Activated CD4-positive, alpha-beta T cell treated with anti-CD3 and anti-CD28 coated beads, Interleukin-10, Interleukin-2, amounts not matched to agents 100 ng/mL and 50 ng/mL, durations not matched to agents 16 hours and 8 hours (primary cell): ENCODE data around the gene ADAMTS17.

Experiments
- DNase-seq: peaks from one replicate; pipeline ENCODE4 v3.0.0-alpha.2; 2020

Gene ADAMTS17

DNA sequence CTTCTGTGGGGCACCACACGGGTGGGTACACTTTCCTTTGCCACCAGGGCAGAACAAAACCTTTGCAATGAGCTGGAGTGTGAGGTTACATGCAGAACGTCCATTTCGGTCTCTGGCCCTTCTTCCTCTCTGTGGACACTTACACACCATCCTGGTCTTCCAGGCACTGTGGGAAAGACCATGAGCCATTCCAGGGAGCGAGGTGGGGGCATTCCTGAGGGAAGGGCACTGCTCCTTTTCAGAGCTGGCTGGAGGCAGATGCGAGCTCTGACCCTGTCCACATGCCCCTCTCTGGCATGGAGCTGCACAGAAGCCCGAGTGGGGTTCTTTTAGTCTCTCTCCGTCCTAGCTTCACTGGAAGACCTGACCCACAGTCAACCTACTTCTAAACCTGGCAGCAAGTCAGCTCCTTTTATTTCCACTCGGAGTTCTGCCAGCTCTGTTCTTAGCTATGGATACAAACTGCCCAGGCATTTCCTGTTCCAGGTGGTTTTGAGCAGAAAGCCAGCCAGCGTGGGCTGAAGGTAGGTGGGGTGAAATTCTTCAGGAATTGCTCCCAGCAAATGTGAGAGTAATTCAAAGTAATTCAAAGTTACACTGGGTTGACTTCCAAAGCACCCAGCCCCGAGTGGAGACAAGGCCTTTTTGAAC lies 281.4 kb downstream of the ADAMTS17 start:
- DNase-seq = no peak

- DNase-seq = no peak
These were observed 282.3 kb downstream of the ADAMTS17 start for GRCh38 chr15:100059521-100059920.

DNA sequence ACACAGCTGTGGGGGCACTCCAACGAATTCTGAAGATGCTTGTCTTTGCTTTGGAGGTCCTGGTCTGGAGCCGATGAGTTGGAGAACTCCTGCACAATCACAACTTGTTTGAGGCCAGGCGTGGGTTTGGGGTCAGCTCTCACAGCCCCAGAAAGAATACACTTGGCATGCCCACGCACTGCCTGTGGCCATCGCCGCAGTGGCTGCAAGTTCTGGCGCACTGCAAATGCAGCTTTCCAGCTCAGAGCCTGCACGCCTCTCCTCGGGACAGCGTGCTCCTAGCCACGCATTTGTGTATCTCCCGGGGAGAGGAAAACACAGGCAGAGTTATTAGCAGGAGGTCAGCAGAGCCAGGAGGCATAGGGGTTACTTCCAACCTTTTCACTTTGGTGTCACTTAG lies 282.7 kb downstream of the ADAMTS17 start:
- no peak for DNase-seq

- no peak for DNase-seq
These were observed 283.3 kb downstream of the ADAMTS17 start for GRCh38 chr15:100058458-100058857.

- no peak for DNase-seq
These were observed 284.5 kb downstream of the ADAMTS17 start for GRCh38 chr15:100057281-100057680.

- DNase-seq = no peak
These were observed 285.2 kb downstream of the ADAMTS17 start for GRCh38 chr15:100056411-100057072.

- no peak for DNase-seq
These were observed 286.0 kb downstream of the ADAMTS17 start for GRCh38 chr15:100055821-100056220.

GRCh38 chr15:100054539-100054938 lies 287.2 kb downstream of the ADAMTS17 start:
- no peak for DNase-seq

DNA sequence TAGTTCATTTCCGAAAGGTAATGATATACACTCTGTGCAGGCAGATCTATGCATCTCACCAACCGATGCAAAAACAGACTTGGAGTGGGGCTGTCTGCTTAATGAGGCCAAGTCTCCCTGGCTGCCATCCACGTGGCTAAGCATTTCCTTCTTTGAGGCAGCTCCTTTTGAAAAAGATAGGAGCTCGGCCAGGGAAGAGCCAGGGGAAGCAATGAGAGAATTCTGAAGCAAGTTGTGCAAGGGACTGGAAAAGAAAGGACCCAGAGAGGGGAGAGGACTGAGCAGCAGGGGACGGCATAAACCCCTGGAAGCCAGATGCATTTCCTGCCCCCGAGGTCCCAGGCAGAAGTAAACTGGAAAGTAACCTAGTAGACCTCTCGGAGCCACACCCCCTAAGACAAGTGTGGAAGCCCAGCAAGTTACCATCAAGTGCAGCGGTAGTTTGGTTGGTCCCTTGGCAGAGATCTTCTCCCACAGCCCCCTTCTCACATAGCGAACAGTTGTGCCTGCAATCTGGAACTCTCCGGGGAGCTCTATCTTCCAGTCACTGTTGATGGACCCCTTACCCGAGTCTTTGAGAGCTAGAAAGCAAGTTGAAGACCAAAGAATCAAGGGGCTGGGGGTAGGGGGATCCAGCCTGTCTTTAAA lies 288.2 kb downstream of the ADAMTS17 start:
- DNase-seq = no peak

DNA sequence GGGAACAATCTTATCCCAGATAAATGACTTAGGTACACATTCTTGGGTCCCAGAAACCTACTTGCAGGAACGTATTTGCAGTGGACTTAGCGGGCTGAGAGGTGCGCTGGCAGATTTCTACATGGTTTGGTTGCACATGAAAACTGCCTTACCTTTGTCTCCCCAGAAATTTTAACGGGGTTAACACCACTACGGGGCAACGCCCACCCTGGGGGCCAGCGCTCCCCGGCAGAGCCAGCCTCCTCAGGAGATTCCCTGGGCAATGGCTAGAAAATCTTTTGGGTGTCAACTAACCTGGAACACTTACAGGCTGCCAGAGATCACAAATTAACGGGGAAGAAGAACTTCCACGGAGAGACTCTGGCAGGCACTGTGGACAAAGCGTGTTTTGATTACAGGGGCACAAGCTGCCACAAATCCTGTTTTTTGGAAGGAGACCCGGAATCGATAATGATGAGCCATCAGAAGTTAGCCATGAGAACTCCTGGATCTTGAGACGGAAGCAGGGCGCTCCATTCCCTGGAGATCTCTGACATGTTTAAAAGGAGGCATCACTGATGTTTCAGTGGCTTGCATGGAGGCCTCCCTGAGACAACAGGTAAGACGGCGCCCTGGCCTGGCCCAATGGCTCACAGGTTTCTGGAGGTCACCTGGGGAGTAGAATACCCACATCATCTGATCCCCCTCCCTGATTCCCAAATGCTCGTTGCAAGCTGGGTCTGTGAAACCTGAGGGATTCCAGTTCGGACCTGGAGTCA lies 288.9 kb downstream of the ADAMTS17 start:
- no peak for DNase-seq

GRCh38 chr15:100050877-100051786 lies 290.6 kb downstream of the ADAMTS17 start:
- no peak for DNase-seq

DNA sequence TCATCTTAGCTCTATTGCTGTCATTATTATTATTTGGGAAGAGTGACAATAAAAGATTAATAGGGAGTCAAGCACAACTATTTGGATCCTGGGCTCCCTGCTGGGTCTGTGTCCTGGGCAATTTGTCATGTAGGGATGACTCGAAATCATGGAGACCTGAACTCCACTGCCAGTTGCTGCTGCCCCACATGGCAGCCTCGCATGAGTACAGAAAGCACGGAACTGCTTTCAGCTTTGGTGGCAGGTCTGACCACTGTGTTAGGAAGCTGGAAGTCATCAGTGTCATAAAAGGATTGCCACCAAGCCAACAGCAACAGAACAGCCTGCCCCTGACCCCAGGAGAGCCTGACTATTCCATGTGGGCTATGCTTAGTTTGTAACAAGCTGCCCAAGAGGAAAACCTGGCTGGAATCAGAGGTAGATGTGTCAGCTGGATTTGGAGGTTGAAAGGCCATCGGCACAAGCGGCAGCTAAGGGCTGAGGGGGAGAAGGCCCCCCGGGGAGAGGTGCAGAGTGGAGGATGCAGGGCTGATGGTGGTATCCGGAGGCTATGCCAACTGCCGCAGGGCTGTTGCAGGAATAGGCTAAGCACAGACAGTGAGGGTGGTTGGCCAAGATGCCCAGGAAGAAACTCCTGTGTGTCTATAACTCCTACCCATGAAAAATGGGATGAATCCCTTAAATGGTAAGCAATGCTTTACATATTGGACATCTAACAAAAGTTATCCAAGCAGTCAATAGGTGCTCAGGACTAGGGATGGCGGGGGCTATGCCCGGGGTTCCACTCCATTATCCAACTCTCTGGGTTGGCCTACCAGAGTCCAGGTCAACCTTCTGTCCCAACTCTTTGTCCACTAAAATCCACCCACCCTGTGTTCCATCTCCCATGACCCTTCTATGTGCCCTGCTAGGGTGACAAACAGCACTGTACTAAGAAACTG lies 291.6 kb downstream of the ADAMTS17 start:
- DNase-seq = no peak

- no peak for DNase-seq
These were observed 292.3 kb downstream of the ADAMTS17 start for GRCh38 chr15:100049483-100049882.

GRCh38 chr15:100048736-100049135 lies 293.0 kb downstream of the ADAMTS17 start:
- no peak for DNase-seq

- no peak for DNase-seq
These were observed 298.1 kb downstream of the ADAMTS17 start for GRCh38 chr15:100043692-100044091.

- no peak for DNase-seq
These were observed 298.6 kb downstream of the ADAMTS17 start for GRCh38 chr15:100043068-100043641.

- no peak for DNase-seq
These were observed 299.2 kb downstream of the ADAMTS17 start for GRCh38 chr15:100042558-100042957.

DNA sequence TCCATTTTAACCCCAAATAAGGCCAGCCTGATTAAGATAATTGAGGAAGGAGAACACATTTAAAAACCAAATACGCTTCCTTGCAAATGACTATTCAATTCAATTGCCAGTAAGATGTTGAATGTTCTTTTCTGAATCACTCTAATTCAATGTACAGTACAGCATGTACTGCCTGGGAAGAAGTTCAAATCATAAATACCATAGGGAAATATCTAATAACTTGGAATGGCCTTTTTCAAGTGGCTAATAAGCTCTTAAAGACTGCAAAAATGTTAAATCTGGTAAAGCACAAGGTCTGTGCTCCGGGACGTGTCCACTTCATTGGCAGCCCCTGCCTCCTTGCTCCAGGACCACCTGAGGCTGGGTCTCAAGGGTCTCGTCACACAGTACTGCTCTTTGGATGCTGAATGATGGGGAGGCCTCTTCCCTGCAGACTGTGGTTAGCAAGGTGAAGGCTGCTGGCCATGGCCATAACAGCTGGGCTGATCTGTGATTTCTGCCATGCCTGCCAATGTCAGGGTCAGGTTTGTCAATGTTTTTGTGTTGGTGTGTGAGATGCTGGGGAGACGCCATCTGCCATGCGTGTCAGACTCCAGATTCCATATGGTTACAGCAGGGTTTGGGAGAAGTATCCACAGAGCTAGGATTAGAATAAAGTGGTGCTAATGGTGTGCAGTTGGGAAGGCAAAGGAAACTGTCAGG lies 300.5 kb downstream of the ADAMTS17 start:
- DNase-seq = no peak

DNA sequence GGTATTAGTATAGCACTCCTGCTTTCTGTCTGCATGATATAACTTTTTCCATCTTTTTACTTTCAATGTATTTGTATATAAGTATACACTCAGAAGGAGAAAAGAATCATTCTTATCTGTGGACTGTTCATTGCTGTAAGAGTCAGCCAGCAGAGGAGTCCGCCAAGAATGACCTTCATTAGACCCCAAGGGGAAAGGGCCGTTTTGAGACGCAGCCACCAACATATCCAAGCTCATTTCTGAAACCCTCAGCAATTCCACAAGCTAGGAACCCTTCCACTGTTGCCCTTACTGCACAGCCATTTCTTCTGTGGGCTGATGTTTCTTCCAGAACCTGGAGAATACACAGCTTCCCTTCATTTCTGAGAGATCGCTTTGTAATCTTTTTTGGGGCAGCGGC lies 301.8 kb downstream of the ADAMTS17 start:
- DNase-seq = no peak

- DNase-seq = no peak
These were observed 303.0 kb downstream of the ADAMTS17 start for GRCh38 chr15:100038736-100039135.
